Prostate gland (tissue), 2 donors: ENCODE data around the gene MED13.

Experiments used
- CTCF ChIP-seq, 4 experiments: fragments of 200-600 bp in 2 of 4; fragments of 450-650 bp in 2 of 4; sonication (generic) in 2 of 4; IDR thresholded peaks; 1 replicate in 3 of 4; 2 replicates in 1 of 4; pipeline ENCODE4 v1.5.1; 2016 to 2019; ENCODE audit warnings: antibody characterized with exemption in 4 of 4, mild to moderate bottlenecking in 2 of 4, moderate library complexity in 2 of 4
- POLR2A ChIP-seq: fragments of 450-650 bp; IDR thresholded peaks from one replicate; pipeline ENCODE4 v1.6.1; 2016; ENCODE audit warnings: antibody characterized with exemption, mild to moderate bottlenecking
- POLR2AphosphoS5 ChIP-seq: sonication (generic); formaldehyde crosslinking; IDR thresholded peaks from one replicate; pipeline ENCODE4 v1.6.1; 2017; ENCODE audit warnings: antibody characterized with exemption

- TF ChIP-seq POLR2AphosphoS5: no peak
- TF ChIP-seq CTCF (IDR thresholded peaks at IDR 0.05): no peak
- no peak for TF ChIP-seq POLR2A
These were observed 31.3 kb upstream of the MED13 start for GRCh38 chr17:62096401-62096670.
